GM12878 (cell line): ENCODE data around the gene CHRND.

ENCODE experiments used
- CTCF ChIP-seq, 3 experiments: IDR thresholded peaks in 2 of 3; conservative IDR thresholded peaks in 1 of 3; 2 replicates each; pipeline ENCODE4 v1.5.1; 2011; ENCODE audit warnings: low read depth in 3 of 3, low read length in 3 of 3, mild to moderate bottlenecking in 3 of 3, control low read depth in 2 of 3, moderate library complexity in 2 of 3, inconsistent platforms in 1 of 3, mixed read lengths in 1 of 3; ENCODE audit not compliant: control insufficient read depth in 2 of 3, insufficient read depth in 1 of 3; ENCODE audit errors: extremely low read depth in 1 of 3
- PAX8 ChIP-seq: fragments of 450-650 bp; IDR thresholded peaks from 2 replicates; pipeline ENCODE4 v1.6.1; 2017; ENCODE audit warnings: mild to moderate bottlenecking, moderate library complexity
- TAF1 ChIP-seq: IDR thresholded peaks from 2 replicates; pipeline ENCODE4 v1.6.1; 2011; ENCODE audit warnings: mild to moderate bottlenecking, low read depth, low read length, borderline replicate concordance
- YY1 ChIP-seq: IDR thresholded peaks from 2 replicates; pipeline ENCODE4 v1.6.1; 2011; ENCODE audit warnings: low read depth, mild to moderate bottlenecking, low read length
- ZZZ3 ChIP-seq: IDR thresholded peaks from 2 replicates; pipeline ENCODE4 v1.6.1; 2011; ENCODE audit warnings: low read depth; ENCODE audit not compliant: control insufficient read depth, insufficient read length

GRCh38 chr2:232528746-232529460 lies 2.9 kb downstream of the CHRND start:
- TF ChIP-seq CTCF (IDR thresholded peaks at IDR 0.05 in 2 of 3, conservative IDR thresholded peaks at IDR 0.05 in 1 of 3; ENCODE audit: control insufficient read depth in 2 of 3, extremely low read depth in 1 of 3, insufficient read depth in 1 of 3, low read depth in 3 of 3, low read length in 3 of 3) (no peak), ZZZ3 (no peak), PAX8 (no peak), TAF1 (no peak), YY1 (no peak)
